Activated effector memory CD4-positive, alpha-beta T cell treated with Interleukin-2 at 50 U/mL for 16 hours (primary cell): Measurements from ENCODE around the gene C5orf52.
A peak's percentile ranks its signal among the peaks of the same experiment; 100 is the strongest.
"Not testable (repeated sequence)": the region's sequence is repeated elsewhere in the genome, so short reads cannot be mapped to it uniquely, and the experiment has no call there.

Source experiments
- DNase-seq: peaks from one replicate; pipeline ENCODE4 v3.0.0-alpha.2; 2020

Gene C5orf52

GRCh38 chr5:157670662-157671591 is at the start of gene C5orf52:
TSS of gene C5orf52 (plus strand) at chr5:157671533. CDS start at chr5:157671615, 82 bp downstream.
- DNase-seq, result no peak

- no peak for DNase-seq
Observed at GRCh38 chr5:157624144-157624543, 47.2 kb upstream of the C5orf52 start.

- DNase-seq, result no peak
Observed at GRCh38 chr5:157626831-157627230, 44.5 kb upstream of the C5orf52 start.

- no peak for DNase-seq
Observed at GRCh38 chr5:157630341-157630740, 41.0 kb upstream of the C5orf52 start.

- DNase-seq, result no peak
Observed at GRCh38 chr5:157640406-157641066, 30.8 kb upstream of the C5orf52 start.

GRCh38 chr5:157648275-157648990 is 22.9 kb upstream of the C5orf52 start:
- DNase-seq, result no peak

GRCh38 chr5:157649101-157649500 is 22.2 kb upstream of the C5orf52 start:
- no peak for DNase-seq

- no peak for DNase-seq
Observed at GRCh38 chr5:157650991-157651611, 20.2 kb upstream of the C5orf52 start.

- peak; percentile 83 for DNase-seq
Observed at GRCh38 chr5:157651623-157652376, 19.5 kb upstream of the C5orf52 start.

GRCh38 chr5:157652377-157652692 is 19.0 kb upstream of the C5orf52 start, which contains the start of gene SOX30:
TSS of gene SOX30 (minus strand) at chr5:157652438. CDS start at chr5:157652078, 360 bp downstream.
- DNase-seq, result no peak

GRCh38 chr5:157657516-157657915 is 13.8 kb upstream of the C5orf52 start:
- no peak for DNase-seq

GRCh38 chr5:157658893-157659292 is 12.4 kb upstream of the C5orf52 start:
- no peak for DNase-seq

- DNase-seq, result no peak
Observed at GRCh38 chr5:157659868-157660660, 11.3 kb upstream of the C5orf52 start.

GRCh38 chr5:157665467-157666070 is 5.8 kb upstream of the C5orf52 start:
- DNase-seq, result no peak

GRCh38 chr5:157668356-157668755 is 3.0 kb upstream of the C5orf52 start:
- DNase-seq, result no peak

- no peak for DNase-seq
Observed at GRCh38 chr5:157669701-157670097, 1.6 kb upstream of the C5orf52 start.

GRCh38 chr5:157671592-157672330 is 428 bp downstream of the C5orf52 start:
- no peak for DNase-seq

- no peak for DNase-seq
Observed at GRCh38 chr5:157672976-157673375, 1.6 kb downstream of the C5orf52 start.

GRCh38 chr5:157674351-157674750 is 3.0 kb downstream of the C5orf52 start:
- DNase-seq, result not testable (repeated sequence)

- DNase-seq, result no peak
Observed at GRCh38 chr5:157677931-157678330, 6.6 kb downstream of the C5orf52 start.
